Testis (tissue), 2 donors: ENCODE data around the gene MAML2.

Experiments used
- POLR2A ChIP-seq: fragments of 450-650 bp; IDR thresholded peaks from one replicate; pipeline ENCODE4 v1.6.1; 2017; ENCODE audit warnings: antibody characterized with exemption, mild to moderate bottlenecking, moderate library complexity
- TF ChIP-seq, protein P1 (sequence below), 3 experiments: fragments of 450-650 bp in 2 of 3; fragments of 200-600 bp in 1 of 3; sonication (generic) in 1 of 3; IDR thresholded peaks; one replicate each; pipeline ENCODE4 v1.5.1; 2016 to 2019; ENCODE audit warnings: antibody characterized with exemption in 3 of 3, mild to moderate bottlenecking in 2 of 3, moderate library complexity in 1 of 3

GRCh38 chr11:96230686-96231085, 112.3 kb downstream of the MAML2 start:
- TF ChIP-seq, protein P1, sequence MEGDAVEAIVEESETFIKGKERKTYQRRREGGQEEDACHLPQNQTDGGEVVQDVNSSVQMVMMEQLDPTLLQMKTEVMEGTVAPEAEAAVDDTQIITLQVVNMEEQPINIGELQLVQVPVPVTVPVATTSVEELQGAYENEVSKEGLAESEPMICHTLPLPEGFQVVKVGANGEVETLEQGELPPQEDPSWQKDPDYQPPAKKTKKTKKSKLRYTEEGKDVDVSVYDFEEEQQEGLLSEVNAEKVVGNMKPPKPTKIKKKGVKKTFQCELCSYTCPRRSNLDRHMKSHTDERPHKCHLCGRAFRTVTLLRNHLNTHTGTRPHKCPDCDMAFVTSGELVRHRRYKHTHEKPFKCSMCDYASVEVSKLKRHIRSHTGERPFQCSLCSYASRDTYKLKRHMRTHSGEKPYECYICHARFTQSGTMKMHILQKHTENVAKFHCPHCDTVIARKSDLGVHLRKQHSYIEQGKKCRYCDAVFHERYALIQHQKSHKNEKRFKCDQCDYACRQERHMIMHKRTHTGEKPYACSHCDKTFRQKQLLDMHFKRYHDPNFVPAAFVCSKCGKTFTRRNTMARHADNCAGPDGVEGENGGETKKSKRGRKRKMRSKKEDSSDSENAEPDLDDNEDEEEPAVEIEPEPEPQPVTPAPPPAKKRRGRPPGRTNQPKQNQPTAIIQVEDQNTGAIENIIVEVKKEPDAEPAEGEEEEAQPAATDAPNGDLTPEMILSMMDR (IDR thresholded peaks at IDR 0.05): no peak
- TF ChIP-seq POLR2A: no peak
